ENCODE results near the gene PSMA6. TPM values are rescaled to one million over a fixed set of nuclear protein-coding genes. Genes with fewer than 3 reads are reported as not detected.
"Not testable (repeated sequence)": the region's sequence is repeated elsewhere in the genome, so short reads cannot be mapped to it uniquely, and the experiment has no call there.

Gene PSMA6
- total RNA-seq, 1 donor from 2014 or later = 344 TPM

- peaks cover 21% of the 10 kb centered on the region for H3K4me1 ChIP-seq
- Mint-ChIP-seq H3K36me3 (no peaks in the 10 kb centered on the region), H3K9me3 (no peaks in the 10 kb centered on the region), H3K27me3 (ENCODE audit: insufficient read depth, low read depth) (peaks cover 8% of the 10 kb centered on the region), H3K27ac (peak overlapping the region; percentile 83), H3K4me1 (peaks cover 38% of the 10 kb centered on the region), H3K4me3 (no peak overlapping the region)
- peak overlapping the region; percentile 17 for H3K9ac ChIP-seq
- no peaks in the 10 kb centered on the region for H3K36me3 ChIP-seq
- H3K27ac ChIP-seq = no peak overlapping the region
- DNase-seq (ENCODE audit: low spot score) = no peak
- H2AFZ ChIP-seq (replicated peaks) = peak overlapping the region; percentile 53
- no peaks in the 10 kb centered on the region for H3K9me3 ChIP-seq (ENCODE audit: low read depth)
- TF ChIP-seq EZH2phosphoT487 (IDR thresholded peaks at IDR 0.05) = no peak
- TF ChIP-seq EZH2 (IDR thresholded peaks at IDR 0.05) = no peak
- no peak for TF ChIP-seq CTCF (IDR thresholded peaks at IDR 0.05)
- H3F3A ChIP-seq (ENCODE audit: low read depth) = peaks cover 15% of the 10 kb centered on the region
- H3K27me3 ChIP-seq = no peaks in the 10 kb centered on the region
- H4K20me1 ChIP-seq (ENCODE audit: low read depth) = no peaks in the 10 kb centered on the region
- no peaks in the 10 kb centered on the region for H3K79me2 ChIP-seq (ENCODE audit: low read depth)
- H3K4me2 ChIP-seq = peak overlapping the region; percentile 25
- no peak overlapping the region for H3K4me3 ChIP-seq
Measured at GRCh38 chr14:35333264-35333730, 41.1 kb downstream of the PSMA6 start.

GRCh38 chr14:35333797-35334743 lies 41.9 kb downstream of the PSMA6 start:
- no peak overlapping the region for H3K27ac ChIP-seq
- no peaks in the 10 kb centered on the region for H3K9me3 Mint-ChIP-seq
- no peaks in the 10 kb centered on the region for H3K79me2 ChIP-seq (ENCODE audit: low read depth)
- H3K36me3 Mint-ChIP-seq = no peaks in the 10 kb centered on the region
- H3K9me3 ChIP-seq (ENCODE audit: low read depth) = no peaks in the 10 kb centered on the region
- peaks cover 15% of the 10 kb centered on the region for H3F3A ChIP-seq (ENCODE audit: low read depth)
- no peaks in the 10 kb centered on the region for H3K36me3 ChIP-seq
- H3K4me1 Mint-ChIP-seq = peaks cover 38% of the 10 kb centered on the region
- peaks cover 21% of the 10 kb centered on the region for H3K4me1 ChIP-seq
- H2AFZ ChIP-seq (replicated peaks) = peak overlapping the region; percentile 53
- peak overlapping the region; percentile 25 for H3K4me2 ChIP-seq
- H4K20me1 ChIP-seq (ENCODE audit: low read depth) = no peaks in the 10 kb centered on the region
- no peaks in the 10 kb centered on the region for H3K27me3 ChIP-seq
- no peak overlapping the region for H3K4me3 Mint-ChIP-seq
- DNase-seq (ENCODE audit: low spot score) = no peak
- H3K27me3 Mint-ChIP-seq (ENCODE audit: insufficient read depth, low read depth) = peaks cover 8% of the 10 kb centered on the region
- H3K27ac Mint-ChIP-seq = no peak overlapping the region
- no peak for TF ChIP-seq CTCF (IDR thresholded peaks at IDR 0.05)
- no peak for TF ChIP-seq EZH2phosphoT487 (IDR thresholded peaks at IDR 0.05)
- no peak for TF ChIP-seq EZH2 (IDR thresholded peaks at IDR 0.05)
- no peak overlapping the region for H3K9ac ChIP-seq
- H3K4me3 ChIP-seq = no peak overlapping the region

GRCh38 chr14:35335388-35336092 lies 43.4 kb downstream of the PSMA6 start:
- Histone ChIP-seq H3K4me3 (no peak overlapping the region), H3F3A (ENCODE audit: low read depth) (peaks cover 15% of the 10 kb centered on the region), H3K4me1 (peaks cover 21% of the 10 kb centered on the region), H4K20me1 (ENCODE audit: low read depth) (no peaks in the 10 kb centered on the region), H3K9ac (no peak overlapping the region), H3K9me3 (ENCODE audit: low read depth) (no peaks in the 10 kb centered on the region), H3K79me2 (ENCODE audit: low read depth) (no peaks in the 10 kb centered on the region), H2AFZ (replicated peaks) (no peak overlapping the region), H3K27ac (no peak overlapping the region), H3K4me2 (no peak overlapping the region), H3K27me3 (no peaks in the 10 kb centered on the region), H3K36me3 (no peaks in the 10 kb centered on the region)
- DNase-seq (ENCODE audit: low spot score) = no peak
- Mint-ChIP-seq H3K27me3 (ENCODE audit: insufficient read depth, low read depth) (peaks cover 8% of the 10 kb centered on the region), H3K4me3 (no peak overlapping the region), H3K4me1 (peaks cover 38% of the 10 kb centered on the region), H3K9me3 (no peaks in the 10 kb centered on the region), H3K36me3 (no peaks in the 10 kb centered on the region), H3K27ac (no peak overlapping the region)
- TF ChIP-seq CTCF (IDR thresholded peaks at IDR 0.05) = no peak

GRCh38 chr14:35336171-35336493 lies 44.0 kb downstream of the PSMA6 start:
- H3K9me3 Mint-ChIP-seq = not testable (repeated sequence)

More at GRCh38 chr14:35336171-35336493, 44.0 kb downstream of the PSMA6 start:
- not testable (repeated sequence) for H3K36me3 ChIP-seq; H3K4me2 ChIP-seq; H3K9ac ChIP-seq; H3K9me3 ChIP-seq (ENCODE audit: low read depth); H2AFZ ChIP-seq (replicated peaks); H4K20me1 ChIP-seq (ENCODE audit: low read depth); H3K27me3 ChIP-seq; H3K36me3 Mint-ChIP-seq; H3K27ac ChIP-seq; H3K79me2 ChIP-seq (ENCODE audit: low read depth); H3K4me3 ChIP-seq; DNase-seq (ENCODE audit: low spot score); H3K27me3 Mint-ChIP-seq (ENCODE audit: insufficient read depth, low read depth)
- H3K4me3 Mint-ChIP-seq = peak overlapping the region; percentile 58
- H3K27ac Mint-ChIP-seq = peak overlapping the region; percentile 87
- Histone ChIP-seq H3K4me1 (peaks cover 22% of the 10 kb centered on the region), H3F3A (ENCODE audit: low read depth) (peaks cover 15% of the 10 kb centered on the region)
- H3K4me1 Mint-ChIP-seq = peaks cover 38% of the 10 kb centered on the region

Measured in neural progenitor cell (in vitro differentiated cells).